ENCODE measurements around the gene TM2D1. TPM values are rescaled to one million over a fixed set of nuclear protein-coding genes. Genes with fewer than 3 reads are reported as not detected.

Gene TM2D1
- total and polyA plus RNA-seq, 9 donors, result 34.6 to 68.0 (median 48.4) TPM

DNA sequence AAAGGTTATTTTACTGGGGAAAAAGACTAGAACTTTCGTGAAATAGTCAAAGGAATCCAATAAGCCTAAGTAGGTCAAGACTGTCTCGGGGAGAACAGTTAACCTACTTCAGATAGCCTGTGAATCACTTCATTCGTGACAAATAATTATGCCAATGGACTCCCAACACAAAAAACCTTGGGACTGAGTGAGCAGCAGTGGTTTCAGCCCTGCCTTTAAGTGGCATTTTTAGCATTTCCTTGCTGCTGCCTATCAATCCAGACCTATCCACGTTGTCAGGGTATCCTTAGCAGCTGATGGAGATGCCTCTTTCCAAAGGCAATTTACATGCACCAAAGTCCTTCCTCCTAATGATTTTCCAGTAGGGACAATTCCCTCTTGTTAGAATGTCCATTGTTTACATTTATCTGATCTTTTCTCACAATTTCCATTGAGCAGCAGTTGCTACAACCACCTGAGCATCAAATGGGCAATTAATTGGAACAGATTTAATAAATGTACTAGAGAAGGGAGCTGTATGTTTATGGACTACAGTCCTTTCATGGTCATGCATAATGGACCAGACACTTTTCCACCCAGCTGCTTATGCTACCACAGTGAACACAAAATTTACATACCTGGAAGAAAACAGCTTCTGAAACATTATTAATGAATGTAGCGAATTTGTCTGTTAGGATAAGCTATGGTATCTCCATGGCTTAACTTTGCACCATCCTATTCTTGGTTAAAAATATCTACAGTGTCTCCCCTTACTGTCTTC lies 75.8 kb downstream of the TM2D1 start:
- Histone ChIP-seq H3K27me3 (no peaks in the 10 kb centered on the region), H3K27ac (no peak overlapping the region), H3K9me3 (no peaks in the 10 kb centered on the region), H3K36me3 (no peaks in the 10 kb centered on the region), H3K4me3 (no peak overlapping the region), H3K4me1 (ENCODE audit: insufficient read depth) (peaks cover 2% of the 10 kb centered on the region)
- intact Hi-C loops (cut with DNase I), result loop anchor here in 3 of 4 donors (10.0 kb wide), 3 partner anchors 194 to 684 kb away; no protein-coding TSS in a partner anchor
- no peak for DNase-seq
- TF ChIP-seq, protein P1, sequence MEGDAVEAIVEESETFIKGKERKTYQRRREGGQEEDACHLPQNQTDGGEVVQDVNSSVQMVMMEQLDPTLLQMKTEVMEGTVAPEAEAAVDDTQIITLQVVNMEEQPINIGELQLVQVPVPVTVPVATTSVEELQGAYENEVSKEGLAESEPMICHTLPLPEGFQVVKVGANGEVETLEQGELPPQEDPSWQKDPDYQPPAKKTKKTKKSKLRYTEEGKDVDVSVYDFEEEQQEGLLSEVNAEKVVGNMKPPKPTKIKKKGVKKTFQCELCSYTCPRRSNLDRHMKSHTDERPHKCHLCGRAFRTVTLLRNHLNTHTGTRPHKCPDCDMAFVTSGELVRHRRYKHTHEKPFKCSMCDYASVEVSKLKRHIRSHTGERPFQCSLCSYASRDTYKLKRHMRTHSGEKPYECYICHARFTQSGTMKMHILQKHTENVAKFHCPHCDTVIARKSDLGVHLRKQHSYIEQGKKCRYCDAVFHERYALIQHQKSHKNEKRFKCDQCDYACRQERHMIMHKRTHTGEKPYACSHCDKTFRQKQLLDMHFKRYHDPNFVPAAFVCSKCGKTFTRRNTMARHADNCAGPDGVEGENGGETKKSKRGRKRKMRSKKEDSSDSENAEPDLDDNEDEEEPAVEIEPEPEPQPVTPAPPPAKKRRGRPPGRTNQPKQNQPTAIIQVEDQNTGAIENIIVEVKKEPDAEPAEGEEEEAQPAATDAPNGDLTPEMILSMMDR (IDR thresholded peaks at IDR 0.05), result no peak
- TF ChIP-seq POLR2A (IDR thresholded peaks at IDR 0.05), result no peak
- no peak for TF ChIP-seq EP300 (IDR thresholded peaks at IDR 0.05)
- WGBS, 3 donors, result 79 to 86% (median 84%) methylated on average over 5 of the region's 5 CpGs

DNA sequence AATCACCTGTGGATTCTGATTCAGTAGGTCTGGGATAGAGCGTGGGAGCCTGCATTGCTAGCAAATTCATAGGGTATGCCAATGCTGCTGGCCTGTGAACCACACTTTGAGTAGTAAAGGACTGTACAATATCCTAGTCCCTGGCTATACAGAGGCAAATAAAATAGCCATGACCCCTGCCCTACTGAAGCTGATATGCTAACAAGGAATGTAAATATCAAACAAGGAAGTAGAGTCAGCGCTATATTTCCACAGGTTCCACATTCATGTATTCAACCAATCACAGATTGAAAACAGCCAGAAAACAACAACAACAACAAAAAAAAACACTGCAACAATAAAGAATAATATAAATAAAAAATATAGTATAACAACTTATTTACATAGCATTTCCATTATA lies 77.8 kb downstream of the TM2D1 start:
- intact Hi-C loops (cut with DNase I), result loop anchor here in 3 of 4 donors (10.0 kb wide), 3 partner anchors 192 to 682 kb away; no protein-coding TSS in a partner anchor
- DNase-seq, result no peak
- no peaks in the 10 kb centered on the region for H3K9me3 ChIP-seq
- no peaks in the 10 kb centered on the region for H3K27me3 ChIP-seq
- H3K36me3 ChIP-seq, result no peaks in the 10 kb centered on the region
- TF ChIP-seq EP300 (IDR thresholded peaks at IDR 0.05) (no peak), POLR2A (IDR thresholded peaks at IDR 0.05) (no peak)
- TF ChIP-seq, protein P1 (IDR thresholded peaks at IDR 0.05), result no peak
- WGBS, 3 donors, result 53 to 81% (median 69%) methylated on average over 2 of the region's 2 CpGs
- H3K27ac ChIP-seq, result no peak overlapping the region
- H3K4me3 ChIP-seq, result no peak overlapping the region
- peaks cover 2% of the 10 kb centered on the region for H3K4me1 ChIP-seq (ENCODE audit: insufficient read depth)

DNA sequence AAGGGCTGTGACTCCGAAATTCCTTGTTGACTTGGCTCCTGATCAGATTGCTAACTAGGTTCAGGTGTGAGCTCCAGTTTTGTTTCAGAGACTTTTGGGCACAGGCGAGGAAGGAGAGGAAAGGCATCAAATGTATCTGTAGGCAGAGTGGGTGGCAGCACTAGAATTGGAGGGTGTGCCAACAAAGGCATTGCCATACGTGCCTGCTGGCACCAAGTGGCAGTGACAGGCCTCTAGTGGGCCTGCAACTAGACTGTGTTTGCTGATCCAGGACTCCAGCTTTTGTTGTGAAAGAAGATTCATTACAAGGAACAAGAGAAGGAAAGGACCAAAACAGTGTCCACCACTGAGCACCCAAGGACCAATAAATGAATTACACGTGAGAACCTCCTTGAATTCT lies 79.5 kb downstream of the TM2D1 start:
- DNase-seq, result no peak
- intact Hi-C loops (cut with DNase I), result loop anchor here in 3 of 4 donors (10.0 kb wide), 3 partner anchors 191 to 681 kb away; no protein-coding TSS in a partner anchor
- no peaks in the 10 kb centered on the region for H3K36me3 ChIP-seq
- no peaks in the 10 kb centered on the region for H3K27me3 ChIP-seq
- no peaks in the 10 kb centered on the region for H3K9me3 ChIP-seq
- peaks cover 5% of the 10 kb centered on the region for H3K4me1 ChIP-seq (ENCODE audit: insufficient read depth)
- TF ChIP-seq EP300 (IDR thresholded peaks at IDR 0.05), result no peak
- no peak for TF ChIP-seq POLR2A (IDR thresholded peaks at IDR 0.05)
- TF ChIP-seq, protein P1 (IDR thresholded peaks at IDR 0.05), result no peak
- no peak overlapping the region for H3K27ac ChIP-seq
- WGBS, 3 donors, result 90 to 96% (median 93%) methylated on average over 4 of the region's 4 CpGs
- H3K4me3 ChIP-seq, result no peak overlapping the region

DNA sequence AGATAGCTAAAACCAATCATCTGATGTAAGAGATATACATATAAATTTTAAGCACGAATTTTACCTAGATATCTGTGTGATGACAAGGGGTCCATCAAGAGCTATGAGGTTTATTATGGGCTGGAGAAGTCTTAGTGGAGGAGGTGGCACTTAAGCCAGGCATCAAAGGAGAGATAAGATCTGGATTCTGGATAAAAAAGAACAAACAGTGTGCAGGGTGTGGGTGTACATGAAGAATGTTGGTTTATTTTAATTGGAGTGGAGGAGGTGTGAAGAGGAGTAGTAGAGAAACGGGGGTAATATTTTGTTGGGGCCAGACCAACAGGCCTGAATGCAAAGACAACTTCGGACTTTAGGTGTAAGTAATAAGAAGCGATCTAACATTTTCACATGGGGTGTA lies 80.6 kb downstream of the TM2D1 start:
- H3K4me3 ChIP-seq, result no peak overlapping the region
- H3K36me3 ChIP-seq, result no peaks in the 10 kb centered on the region
- DNase-seq, result no peak
- peaks cover 13% of the 10 kb centered on the region for H3K4me1 ChIP-seq (ENCODE audit: insufficient read depth)
- intact Hi-C loops (cut with DNase I), result loop anchor here in 3 of 4 donors (5.0 to 10.0 kb wide), 5 partner anchors 98 to 680 kb away; partner anchors contain the start of gene PATJ (in 1 of the 3)
- no peak for TF ChIP-seq POLR2A (IDR thresholded peaks at IDR 0.05)
- TF ChIP-seq EP300 (IDR thresholded peaks at IDR 0.05), result no peak
- TF ChIP-seq, protein P1 (IDR thresholded peaks at IDR 0.05), result no peak
- no peaks in the 10 kb centered on the region for H3K27me3 ChIP-seq
- whole genome bisulfite sequencing, 3 donors, result 83 to 86% (median 84%) methylated on average over 4 of the region's 4 CpGs
- H3K27ac ChIP-seq, result no peak overlapping the region
- H3K9me3 ChIP-seq, result no peaks in the 10 kb centered on the region

Measured in ovary (tissue), 9 donors.